ENCODE data around the gene TRIM54. TPM values are rescaled to one million over a fixed set of nuclear protein-coding genes. Genes with fewer than 3 reads are reported as not detected.

Gene TRIM54
- total RNA-seq (2012; rRNA removed) (under 0.01 TPM in 1 of 2 replicates, not detected in the other), polyA plus RNA-seq (2012; rRNA removed) (0.07 and 0.15 TPM in 2 replicates), Bru-seq, nascent RNA (percentile 9 among the genes with signal in this experiment), BruChase-seq, experiment 1, labeled RNA remaining after a 6-hour chase (percentile 10 among the genes with signal in this experiment), BruChase-seq, experiment 2, labeled RNA remaining after a 2-hour chase (percentile 4 among the genes with signal in this experiment)
- 0.04 and 0.08 TPM in 2 replicates for polyA plus RNA-seq (2012; cell fraction: cytosol; rRNA removed)
- 0.26 and 0.29 TPM in 2 replicates for polyA plus RNA-seq (2012; cell fraction: nucleus; rRNA removed; ENCODE audit: low replicate concordance)
- long read RNA-seq, partial matches to known transcripts: 0 of 3 reads
- long read RNA-seq, other reads (novel, unspliced or antisense): 3 of 3 reads

GRCh38 chr2:27281855-27282559 lies at the start of gene TRIM54:
Gene TRIM54, plus strand, starts transcription at chr2:27282429. Its CDS starts 303 bp downstream, at chr2:27282732.
- Histone ChIP-seq H3K23ac (ENCODE audit: low read depth, low read length) (peak within 1 kb of the TSS; percentile 4), H4K91ac (ENCODE audit: insufficient read depth, low read depth, low read length) (peak within 1 kb of the TSS; percentile 17; the same call in 1 of the 2 replicates), H3K9me1 (ENCODE audit: insufficient read depth, low read length) (peaks cover 17% of the 10 kb centered on the region), H4K8ac (ENCODE audit: low read depth in 2 of 2, low read length in 2 of 2) (peak within 1 kb of the TSS in 1 of 2 experiments; percentile 16; a peak in 1 of 4 replicates), H3K9ac (ENCODE audit: low read depth, low read length) (no peak within 1 kb of the TSS), H3K9me3 (ENCODE audit: control insufficient read depth, insufficient read depth, low read length) (no peaks in the 10 kb centered on the region), H3K14ac (replicated peaks; ENCODE audit: low read depth, low read length) (peak within 1 kb of the TSS; percentile 29; the same call in 1 of the 2 replicates), H3K79me1 (ENCODE audit: low read depth in 1 of 2, low read length in 2 of 2) (no peaks in the 10 kb centered on the region), H3K27ac (ENCODE audit: insufficient read depth, low read length) (no peak within 1 kb of the TSS), H3K18ac (ENCODE audit: low read depth, low read length) (peak within 1 kb of the TSS; percentile 13; the same call in 1 of the 2 replicates), H4K5ac (ENCODE audit: low read depth, low read length) (no peak within 1 kb of the TSS), H2BK20ac (ENCODE audit: low read depth, low read length) (peak within 1 kb of the TSS; percentile 63), H3K4me1 (ENCODE audit: control insufficient read depth, insufficient read depth, low read length) (peaks cover 29% of the 10 kb centered on the region), H3K56ac (ENCODE audit: extremely low read depth, insufficient read depth, low read length) (no peak within 1 kb of the TSS), H2BK15ac (ENCODE audit: low read depth, low read length) (peak within 1 kb of the TSS; percentile 14; the same call in 1 of the 3 replicates), H3K4ac (ENCODE audit: low read depth, low read length) (peak within 1 kb of the TSS; percentile 60), H2BK5ac (ENCODE audit: low read depth, low read length, poor library complexity, severe bottlenecking) (no peak within 1 kb of the TSS), H2AFZ (replicated peaks; ENCODE audit: low read length, poor library complexity) (peak within 1 kb of the TSS; percentile 60), H2AK5ac (ENCODE audit: low read depth, low read length) (peak within 1 kb of the TSS; percentile 68; the same call in 1 of the 2 replicates), H2AK9ac (replicated peaks; ENCODE audit: low read depth, low read length, poor library complexity) (peak within 1 kb of the TSS; percentile 53), H3K4me3 (ENCODE audit: insufficient read depth, low read depth, low read length) (no peak within 1 kb of the TSS), H4K20me1 (ENCODE audit: insufficient read depth, low read length) (no peaks in the 10 kb centered on the region), H3K27me3 (ENCODE audit: control insufficient read depth, insufficient read depth, low read length) (peaks cover 10% of the 10 kb centered on the region), H3K36me3 (ENCODE audit: control insufficient read depth, insufficient read depth, low read length) (no peaks in the 10 kb centered on the region), H3K4me2 (ENCODE audit: low read depth, low read length) (no peak within 1 kb of the TSS), H2BK120ac (ENCODE audit: low read depth, low read length) (peak within 1 kb of the TSS; percentile 66)
- peak; percentile 33 for DNase-seq
- in situ Hi-C loops (cut with MboI; ENCODE audit: low sequenced_read_pairs): loop anchor here (5.0 kb wide), 1 partner anchor 185 kb away; no protein-coding TSS in a partner anchor
- dilution Hi-C loops (cut with HindIII; ENCODE audit: low sequenced_read_pairs, unreplicated experiment): no loop called here
- intact Hi-C loops (cut with micrococcal nuclease): loop anchor here (2.0 kb wide), 2 partner anchors 69 to 183 kb away; partner anchors contain the start of genes ATRAID and SLC5A6
- WGBS, 2 experiments (ENCODE audit: extremely low coverage in 2 of 2, insufficient read length in 1 of 2): 74% methylated on average over 3 of the region's 5 CpGs; no CpG with 5 or more reads in 1 of the 2 experiments
- TF ChIP-seq NFE2L2 (IDR thresholded peaks at IDR 0.05; ENCODE audit: low read depth, low read length) (no peak), MAZ (IDR thresholded peaks at IDR 0.05; ENCODE audit: borderline replicate concordance, low read depth, low read length) (no peak), FOS (IDR thresholded peaks at IDR 0.05; ENCODE audit: low read depth, low read length) (no peak), ELK1 (IDR thresholded peaks at IDR 0.05; ENCODE audit: borderline replicate concordance, low read depth, low read length) (no peak), RAD21 (IDR thresholded peaks at IDR 0.05; ENCODE audit: low read length) (no peak), CHD1 (IDR thresholded peaks at IDR 0.05; ENCODE audit: low read depth, low read length) (no peak), USF2 (IDR thresholded peaks at IDR 0.05; ENCODE audit: low read depth, low read length) (no peak), BHLHE40 (IDR thresholded peaks at IDR 0.05; ENCODE audit: low read depth, low read length) (no peak), MAFK (IDR thresholded peaks at IDR 0.05; ENCODE audit: low read depth, low read length) (no peak), CTCF (conservative IDR thresholded peaks at IDR 0.05; ENCODE audit: low read depth, low read length) (no peak)
- no TSS peak for BruUV-seq (replicated peaks)
- CTCF ChIA-PET: interaction anchor here (0.7 to 4.1 kb wide), 6 partner anchors 11 to 436 kb away, joined by 3 to 34 read pairs (median 4); partner anchors contain the start of gene SLC30A3
- 0 out of 2 replicates have a peak, but pooled peaks have one; percentile 13 for ATAC-seq (ENCODE audit: low read depth)
- POLR2A ChIA-PET (ENCODE audit: unreplicated experiment): no interaction called here

Measured in IMR-90 (cell line).